ENCODE data around the gene DYRK4.
"Not testable (repeated sequence)": the region's sequence is repeated elsewhere in the genome, so short reads cannot be mapped to it uniquely, and the experiment has no call there.

DYRK4 gene, protein sequence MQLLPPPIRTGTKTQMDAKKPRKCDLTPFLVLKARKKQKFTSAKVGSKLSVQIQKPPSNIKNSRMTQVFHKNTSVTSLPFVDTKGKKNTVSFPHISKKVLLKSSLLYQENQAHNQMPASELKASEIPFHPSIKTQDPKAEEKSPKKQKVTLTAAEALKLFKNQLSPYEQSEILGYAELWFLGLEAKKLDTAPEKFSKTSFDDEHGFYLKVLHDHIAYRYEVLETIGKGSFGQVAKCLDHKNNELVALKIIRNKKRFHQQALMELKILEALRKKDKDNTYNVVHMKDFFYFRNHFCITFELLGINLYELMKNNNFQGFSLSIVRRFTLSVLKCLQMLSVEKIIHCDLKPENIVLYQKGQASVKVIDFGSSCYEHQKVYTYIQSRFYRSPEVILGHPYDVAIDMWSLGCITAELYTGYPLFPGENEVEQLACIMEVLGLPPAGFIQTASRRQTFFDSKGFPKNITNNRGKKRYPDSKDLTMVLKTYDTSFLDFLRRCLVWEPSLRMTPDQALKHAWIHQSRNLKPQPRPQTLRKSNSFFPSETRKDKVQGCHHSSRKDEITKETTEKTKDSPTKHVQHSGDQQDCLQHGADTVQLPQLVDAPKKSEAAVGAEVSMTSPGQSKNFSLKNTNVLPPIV

DNA sequence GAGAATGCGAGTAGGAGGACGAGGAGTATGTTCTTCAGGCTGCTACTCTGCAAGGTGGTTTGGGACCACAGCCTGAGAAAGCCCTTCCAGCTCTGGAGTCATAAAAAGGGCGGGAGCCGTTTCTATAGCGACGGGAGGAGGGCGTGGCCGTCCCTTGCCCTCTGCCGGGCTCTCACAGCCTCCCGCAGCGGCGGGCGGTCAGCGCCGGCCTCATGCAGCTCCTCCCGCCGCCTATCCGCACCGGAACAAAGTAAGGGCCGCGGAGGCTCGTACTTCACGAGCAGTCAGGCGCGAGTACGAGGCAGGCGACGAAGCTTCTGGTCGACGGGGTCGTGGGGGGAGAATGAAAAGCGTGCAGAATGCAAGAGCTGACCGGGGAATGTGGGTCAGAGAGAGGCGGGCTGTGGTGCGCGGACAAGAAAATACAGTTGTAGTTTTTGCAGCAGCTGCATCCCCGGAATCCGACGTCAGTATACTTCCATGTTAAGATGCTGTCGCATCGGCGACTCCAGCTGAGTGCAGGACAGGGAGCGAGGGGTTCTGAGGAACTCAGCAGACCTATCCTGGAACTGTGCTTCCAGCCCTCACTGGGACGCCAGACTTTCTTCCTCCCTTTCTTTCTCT lies at the start of gene DYRK4:
TSS of gene DYRK4 (plus strand) at position 175 of the 624 bp plus-strand sequence. CDS start at position 213, 38 bp downstream.
- peak; percentile 32 to 37 for DNase-seq

DNA sequence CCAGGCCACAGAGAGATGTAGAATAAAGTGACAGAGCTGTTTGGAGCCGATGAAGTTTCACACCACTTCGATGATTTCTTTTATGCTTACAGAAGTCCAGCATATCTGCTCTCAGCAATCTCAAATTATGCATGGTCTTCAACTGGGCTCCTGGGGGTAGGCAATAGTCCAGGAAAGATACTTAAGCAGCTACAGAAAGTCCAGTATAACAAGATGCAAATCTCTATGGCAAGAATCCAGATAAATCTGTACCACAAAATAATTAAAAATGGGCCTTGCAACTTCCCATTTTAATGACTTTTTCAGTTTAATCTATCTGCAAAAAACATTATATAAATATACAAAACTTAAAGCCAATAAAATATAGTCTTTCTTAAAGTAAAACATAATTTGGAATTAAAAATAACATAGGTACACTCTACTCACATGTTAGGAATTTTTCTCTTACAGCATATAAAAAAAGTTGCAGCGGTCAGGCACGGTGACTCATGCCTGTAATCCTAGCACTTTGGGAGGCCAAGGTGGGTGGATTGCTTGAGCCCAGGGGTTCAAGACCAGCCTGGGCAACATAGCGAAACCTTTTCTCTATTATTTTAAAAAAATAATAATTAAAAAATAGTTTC lies 43.8 kb upstream of the DYRK4 start:
- DNase-seq = no peak

DNA sequence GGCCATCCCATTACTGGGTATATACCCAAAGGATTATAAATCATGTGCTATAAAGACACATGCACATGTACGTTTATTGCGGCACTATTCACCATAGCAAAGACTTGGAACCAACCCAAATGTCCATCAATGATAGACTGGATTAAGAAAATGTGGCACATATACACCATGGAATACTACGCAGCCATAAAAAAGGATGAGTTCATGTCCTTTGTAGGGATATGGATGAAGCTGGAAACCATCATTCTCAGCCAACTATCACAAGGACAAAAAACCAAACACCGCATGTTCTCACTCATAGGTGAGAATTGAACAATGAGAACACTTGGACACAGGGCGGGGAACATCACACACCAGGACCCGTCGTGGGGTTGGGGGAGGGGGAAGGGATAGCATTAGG lies 38.6 kb upstream of the DYRK4 start:
- DNase-seq = not testable (repeated sequence)

DNA sequence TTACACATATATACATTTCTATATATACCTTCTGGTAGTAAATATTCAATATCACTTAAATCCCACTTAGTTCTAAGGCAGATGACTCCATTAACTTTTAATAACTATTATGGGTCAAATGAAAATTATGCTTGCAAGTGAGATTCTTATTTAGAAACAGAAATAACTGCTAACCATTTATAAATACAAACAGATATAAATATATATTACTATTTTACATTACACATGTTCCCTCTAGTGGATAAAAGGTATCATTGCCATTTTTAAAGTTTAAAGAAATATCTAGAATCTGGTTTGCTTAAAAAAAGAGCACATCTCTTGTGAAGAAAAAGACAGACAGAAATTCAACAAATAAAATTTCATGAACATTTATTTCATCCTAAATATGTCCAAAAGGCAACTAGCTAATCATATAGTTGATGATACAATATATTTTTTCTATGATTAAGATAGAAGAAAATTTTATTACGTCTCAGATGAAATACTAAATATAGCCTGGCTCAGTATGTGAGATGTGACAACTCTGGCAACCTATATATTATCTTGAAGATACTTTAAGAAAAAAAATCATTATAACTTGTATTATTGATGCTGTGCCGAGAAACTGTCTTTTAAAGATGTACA lies 35.0 kb upstream of the DYRK4 start:
- no peak for DNase-seq

DNA sequence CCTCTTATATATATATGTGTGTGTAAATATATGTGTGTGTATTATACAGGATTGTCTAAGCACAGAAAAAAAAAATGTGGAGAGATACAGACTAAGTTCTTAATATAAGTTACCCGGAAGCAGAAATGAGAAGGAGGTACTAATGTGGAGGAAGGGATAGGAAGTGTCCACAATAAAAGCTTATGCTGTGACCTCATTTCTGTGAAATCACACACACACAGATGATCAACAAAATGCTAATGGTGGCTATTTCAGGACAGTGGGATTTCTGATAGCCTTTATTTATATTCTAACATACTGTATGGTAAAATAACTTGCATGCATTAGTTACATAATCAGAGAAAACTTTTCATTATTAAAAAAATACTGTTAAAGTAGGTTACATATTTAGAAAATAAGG lies 31.8 kb upstream of the DYRK4 start:
- DNase-seq = no peak

DNA sequence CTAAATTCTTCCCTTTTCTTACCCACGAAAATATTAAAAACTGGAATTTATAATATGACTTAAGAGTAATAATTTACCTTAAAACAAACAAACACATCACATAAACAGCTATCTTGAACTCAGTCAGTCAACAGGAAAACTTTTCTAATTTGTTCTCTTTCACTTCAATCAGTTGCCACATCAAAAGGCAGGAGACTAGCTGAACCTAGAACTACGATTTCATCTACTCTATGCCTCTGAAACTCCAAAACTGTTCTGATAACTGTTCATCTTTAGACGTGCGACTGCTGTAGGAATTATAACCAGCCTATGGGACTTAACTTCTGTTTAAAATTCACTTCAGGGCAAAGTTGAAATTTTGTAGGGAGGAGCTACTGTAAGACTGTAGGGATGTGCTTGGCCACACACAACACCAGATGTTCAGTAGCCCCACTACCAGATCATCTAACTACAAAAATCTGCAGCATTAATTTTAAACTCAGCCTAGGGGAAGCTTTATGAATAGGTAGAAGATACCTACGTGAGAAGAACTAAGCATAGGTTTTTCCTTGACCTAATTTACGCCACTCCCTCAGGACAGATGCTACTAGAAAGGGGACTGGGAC lies 30.9 kb upstream of the DYRK4 start:
- DNase-seq = no peak

DNA sequence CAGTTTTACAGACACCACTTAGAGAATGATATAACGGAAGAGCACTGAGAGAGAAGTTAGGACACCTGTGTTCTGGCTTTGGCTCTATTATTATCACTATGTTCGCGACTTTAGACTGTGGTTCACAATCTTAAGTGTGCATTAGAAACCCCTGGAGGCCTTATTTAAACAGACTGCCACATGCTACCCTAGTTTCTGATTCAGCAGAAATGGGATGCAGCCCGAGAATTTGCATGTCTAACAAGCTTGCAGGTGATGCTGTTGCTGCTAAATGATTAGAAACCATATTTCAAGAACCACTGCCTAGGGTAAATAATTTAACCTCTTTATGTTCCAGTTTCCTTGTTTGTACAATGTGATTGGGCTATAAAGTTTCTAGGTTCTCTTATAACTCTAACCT lies 26.9 kb upstream of the DYRK4 start:
- no peak for DNase-seq

DNA sequence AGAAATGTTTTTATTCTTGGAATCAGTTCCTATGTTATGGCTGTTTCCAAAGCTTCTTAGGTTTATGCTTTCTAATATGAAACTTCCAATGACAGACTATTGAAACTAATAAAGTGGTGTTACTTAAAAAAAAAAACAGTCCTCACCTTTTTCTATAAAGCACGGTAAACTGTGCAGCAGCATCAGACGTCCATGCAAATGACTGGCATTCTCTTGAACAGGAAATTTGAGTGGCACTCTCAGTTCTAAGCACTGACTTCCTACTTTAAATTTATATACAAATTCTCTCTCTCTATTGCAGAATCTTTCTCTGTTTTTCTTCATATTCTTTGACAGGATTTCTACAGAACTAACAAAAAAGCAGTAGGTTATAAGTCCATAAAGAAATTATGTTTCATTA lies 26.1 kb upstream of the DYRK4 start:
- no peak for DNase-seq

DNA sequence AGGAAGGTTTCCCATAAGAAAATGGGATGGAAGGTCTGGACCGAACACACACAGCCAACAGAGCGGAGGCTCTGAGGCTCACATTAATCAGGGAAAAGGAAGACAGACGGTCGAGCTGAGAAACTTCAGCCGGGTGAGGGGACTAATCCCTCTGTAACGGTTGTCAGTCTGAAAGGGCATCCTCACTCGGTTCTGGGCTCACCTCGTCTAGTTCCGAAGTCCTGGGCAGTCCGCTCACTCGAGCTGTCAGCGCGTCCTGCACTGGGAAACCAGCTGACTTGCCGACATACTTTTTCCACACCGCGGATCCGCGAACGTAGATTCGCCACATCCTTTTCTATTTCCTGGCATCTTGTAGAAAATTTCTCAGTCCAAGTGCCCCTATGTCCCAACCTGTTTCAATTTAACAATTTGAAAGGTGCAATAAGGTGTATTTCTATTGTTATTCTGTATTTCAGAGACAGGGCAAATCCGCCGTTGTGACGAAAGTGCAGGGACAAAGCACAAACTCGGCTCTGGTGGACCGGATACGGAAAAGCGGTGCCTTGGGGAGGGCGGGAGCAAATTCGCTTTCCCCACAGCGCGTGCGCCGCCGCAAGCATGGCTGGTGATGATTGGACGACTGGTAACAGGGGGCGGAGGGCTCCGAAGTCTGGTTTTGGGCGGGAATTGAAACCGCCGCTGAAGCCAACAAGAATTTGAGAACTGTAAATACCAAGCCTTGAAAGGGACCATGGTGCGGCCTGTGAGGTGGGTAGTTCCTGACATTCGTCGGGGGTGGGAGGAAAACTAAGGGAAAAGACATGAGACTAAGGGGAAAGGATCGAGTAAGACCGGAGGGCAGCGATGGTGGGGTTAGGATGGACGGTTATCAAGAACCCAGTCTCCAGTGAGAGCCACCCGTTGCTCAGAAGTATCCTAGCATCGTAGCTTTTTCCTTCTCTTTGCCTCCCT lies 23.5 kb upstream of the DYRK4 start, which contains the start of gene RAD51AP1:
TSS of gene RAD51AP1 (plus strand) at position 684 of the 954 bp plus-strand sequence. CDS start at position 734, 50 bp downstream.
- peak; percentile 82 to 91 for DNase-seq

DNA sequence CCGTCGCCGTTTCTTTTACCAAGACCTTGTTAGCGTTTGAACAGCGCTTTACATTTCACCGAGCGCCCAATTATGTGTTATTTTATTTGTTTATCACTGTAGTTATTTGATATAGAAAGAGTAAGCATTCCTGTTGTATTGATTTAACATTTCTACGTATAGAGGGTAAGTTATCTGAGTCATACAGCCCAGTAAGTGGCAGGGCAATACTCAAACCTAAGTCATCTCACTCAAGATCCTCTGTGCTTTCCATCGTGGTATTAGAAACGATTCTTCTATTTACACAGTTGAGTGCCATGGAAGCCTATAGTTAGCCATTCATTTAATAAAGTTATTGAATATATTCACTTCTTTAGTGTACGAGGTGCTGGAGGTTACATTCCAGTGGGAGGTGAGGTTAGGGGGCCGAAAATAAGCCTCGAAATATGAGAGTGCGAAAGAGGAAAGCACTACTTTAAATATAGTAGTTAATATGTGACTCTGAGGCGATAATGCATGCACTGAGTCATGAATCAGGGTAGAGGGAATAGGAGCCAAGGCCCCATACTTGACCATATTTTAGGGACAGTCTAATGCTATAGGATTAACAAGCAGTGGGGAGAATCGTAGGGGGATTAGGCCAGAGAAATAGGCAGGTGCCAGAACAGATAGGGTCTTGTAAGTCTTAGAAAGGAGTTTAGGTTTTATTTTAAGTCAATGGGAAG lies 22.7 kb upstream of the DYRK4 start:
- DNase-seq = no peak

DNA sequence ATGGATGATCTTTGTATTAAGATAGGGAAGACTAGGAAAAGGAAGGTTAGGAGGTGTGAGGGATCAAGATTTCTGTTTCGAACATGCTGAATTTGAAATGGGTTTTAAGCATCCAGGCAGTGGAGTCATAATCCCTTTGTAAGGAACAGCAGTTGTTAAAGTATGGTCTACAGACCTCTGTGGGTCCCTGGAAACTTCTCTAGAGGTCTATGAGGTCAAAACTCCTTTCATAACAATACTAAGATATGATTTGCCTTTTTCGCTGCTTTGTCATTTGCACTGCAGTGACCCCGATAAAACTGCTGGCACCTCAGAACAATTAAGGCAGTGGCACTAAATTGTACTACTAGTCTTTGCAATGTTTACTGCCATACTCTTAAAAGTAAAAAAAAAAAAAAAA lies 21.8 kb upstream of the DYRK4 start:
- DNase-seq = no peak

DNA sequence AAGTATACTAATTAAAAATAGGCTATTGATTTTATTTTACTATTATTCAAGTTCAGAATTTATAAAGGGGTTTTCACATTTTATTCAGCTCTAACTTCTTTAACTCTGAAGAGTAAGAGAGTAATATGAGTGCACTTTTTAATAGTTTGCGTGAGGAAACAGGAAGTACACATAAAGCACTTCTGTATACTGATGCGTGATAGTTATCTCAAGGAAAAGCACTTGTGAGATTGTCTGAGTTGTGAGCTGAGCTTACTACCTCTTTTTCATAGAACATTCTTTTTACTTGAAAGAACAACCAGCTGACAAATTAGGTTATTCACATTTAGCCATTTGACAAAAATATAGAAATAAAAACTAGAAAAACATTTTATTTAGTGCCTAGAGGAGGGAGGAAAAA lies 21.4 kb upstream of the DYRK4 start:
- no peak for DNase-seq

DNA sequence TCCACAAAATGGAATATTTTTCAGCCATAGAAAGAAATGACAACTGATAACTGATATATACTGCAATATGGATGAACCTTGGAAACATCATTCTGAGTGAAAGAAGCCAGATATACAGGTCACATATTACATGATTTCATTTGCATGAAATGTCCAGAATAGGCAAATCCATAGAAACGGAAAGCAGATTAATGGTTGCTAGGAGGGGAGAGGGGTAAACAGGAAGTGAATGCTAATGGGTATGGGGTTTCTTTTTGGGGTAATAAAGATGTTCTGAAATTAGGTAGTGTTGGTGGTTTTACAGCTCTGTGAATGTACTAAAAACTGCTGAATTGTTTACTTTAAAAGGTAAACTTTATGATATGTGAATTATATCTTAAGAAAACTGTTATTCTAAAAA lies 16.8 kb upstream of the DYRK4 start:
- no peak for DNase-seq

DNA sequence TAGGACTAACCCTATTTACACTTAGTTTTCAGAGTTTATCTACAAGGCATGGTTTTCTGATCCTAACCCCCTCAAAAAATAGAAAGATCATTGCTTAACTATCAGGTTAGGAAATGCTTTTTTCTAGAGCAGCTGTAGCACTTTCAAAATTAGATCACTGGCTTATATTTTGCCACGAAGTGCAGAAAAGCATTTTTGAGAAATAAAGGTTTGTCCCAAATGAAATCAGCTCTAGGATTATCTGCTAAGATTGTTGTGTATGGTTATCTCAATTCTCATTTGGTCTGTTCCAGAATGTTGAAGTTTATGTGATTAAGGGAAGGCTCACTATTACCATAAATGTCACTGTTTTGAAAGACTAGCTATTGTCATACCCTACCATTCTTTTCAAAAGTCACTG lies 9.8 kb upstream of the DYRK4 start:
- DNase-seq = no peak

DNA sequence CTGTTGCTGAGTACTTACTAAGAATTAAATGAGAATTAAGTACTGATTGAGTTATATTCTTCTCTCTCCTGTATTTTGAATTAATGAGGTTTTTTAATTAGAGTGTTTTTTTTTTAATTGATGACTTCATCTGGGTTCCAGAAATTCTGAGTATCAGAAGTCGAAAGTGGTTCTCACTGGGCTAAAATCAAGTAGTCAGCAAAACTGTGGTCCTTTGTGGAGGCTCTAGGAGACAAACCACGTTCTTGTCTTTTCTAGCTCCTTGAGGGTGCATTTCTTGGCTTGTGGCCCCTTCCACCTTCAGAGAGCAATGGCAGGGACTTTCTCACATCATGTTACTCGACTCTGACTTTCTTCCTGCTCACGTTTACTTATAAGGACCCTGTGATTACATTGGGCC lies 8.1 kb upstream of the DYRK4 start:
- DNase-seq = no peak

DNA sequence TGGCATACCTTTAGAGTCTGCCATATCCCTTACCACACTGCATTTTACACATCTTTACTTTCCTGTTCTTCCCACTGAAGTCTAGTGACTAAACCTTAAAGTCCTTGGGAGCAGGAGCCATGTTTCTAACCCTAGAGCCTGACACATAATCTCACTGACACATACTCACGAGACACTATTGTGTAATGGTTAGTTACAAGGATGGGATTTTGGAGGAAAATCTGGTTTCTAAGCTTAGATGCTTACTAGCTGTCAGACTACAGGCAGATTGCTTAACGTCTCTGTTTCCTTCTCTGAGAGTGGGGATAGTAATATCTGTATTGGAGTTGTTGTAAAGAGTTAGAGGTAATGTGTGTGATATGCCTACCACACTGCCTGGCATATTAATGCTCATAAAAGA lies 6.2 kb upstream of the DYRK4 start:
- no peak for DNase-seq

DNA sequence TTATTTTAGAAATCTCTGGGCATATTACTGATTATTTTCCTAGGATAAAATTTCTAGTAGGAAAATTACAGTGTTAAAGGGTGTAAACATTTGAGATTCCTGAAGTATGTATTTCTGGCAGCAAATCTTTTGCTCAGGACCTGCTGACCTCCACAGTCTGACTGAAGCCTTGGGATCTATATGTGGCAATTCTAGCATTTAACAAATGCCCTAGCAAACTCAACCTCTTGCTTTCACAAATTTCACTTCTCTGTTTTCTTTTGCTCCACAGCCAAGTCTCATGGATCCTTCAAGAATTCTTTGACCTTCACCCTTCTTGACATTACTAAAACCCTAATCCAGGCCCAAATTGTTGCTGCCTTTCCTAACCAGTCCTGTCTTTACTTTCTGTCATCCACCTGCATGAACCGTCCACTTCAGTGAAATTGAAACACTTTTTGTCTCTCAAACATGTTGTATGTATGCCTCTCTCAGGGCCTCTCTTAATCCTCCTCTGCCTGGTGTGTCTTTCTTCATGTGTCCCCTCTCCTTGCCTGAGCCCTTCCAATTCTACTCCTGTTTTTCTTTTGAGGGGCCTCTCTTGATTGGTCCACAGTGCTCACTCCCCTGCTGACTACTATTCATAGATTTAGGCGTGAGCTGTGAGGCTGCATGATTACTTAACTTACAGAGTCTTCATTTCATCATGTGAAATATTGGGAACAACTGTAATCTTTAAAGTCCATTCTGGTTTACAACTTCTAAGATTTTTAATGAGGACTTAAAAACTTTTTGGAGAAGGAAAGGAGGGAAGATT lies 5.1 kb upstream of the DYRK4 start:
- no peak for DNase-seq

DNA sequence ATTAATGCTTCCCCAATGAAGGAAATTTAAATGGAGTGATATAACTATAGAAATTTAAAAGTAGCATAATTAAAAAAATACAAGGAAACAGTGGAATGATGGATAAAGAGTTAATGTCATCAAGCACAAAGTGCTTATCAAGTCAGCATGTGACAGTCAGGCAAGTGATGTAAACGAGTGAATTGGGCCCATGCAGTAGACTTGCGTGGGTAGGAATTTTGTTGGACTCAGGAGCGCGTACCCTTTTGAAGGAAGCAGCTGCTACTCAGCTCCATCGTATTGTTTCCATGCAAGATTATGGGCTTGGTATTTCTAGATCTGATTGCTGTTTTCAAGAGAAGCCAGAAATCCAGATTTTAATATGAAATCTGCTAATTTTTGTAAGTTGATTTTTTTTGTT lies 4.4 kb upstream of the DYRK4 start:
- no peak for DNase-seq

DNA sequence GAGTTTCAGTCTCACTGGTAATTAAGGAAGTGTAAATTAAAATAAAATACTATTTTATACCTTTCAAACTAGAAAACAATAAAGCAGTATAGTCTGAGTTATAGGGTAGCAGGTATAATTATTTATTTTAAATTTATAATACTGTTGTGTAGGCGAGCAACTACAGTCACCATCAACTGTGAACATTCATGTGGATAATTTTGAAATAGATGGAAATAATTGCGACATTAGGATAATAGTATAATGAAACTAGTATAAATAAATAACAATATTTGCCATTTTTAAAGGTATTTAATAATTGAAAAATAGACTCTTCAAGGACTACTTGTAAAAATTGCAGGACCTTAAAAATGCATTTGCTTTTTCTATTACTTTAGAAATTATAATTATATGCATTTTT lies 3.8 kb upstream of the DYRK4 start:
- DNase-seq = no peak

DNA sequence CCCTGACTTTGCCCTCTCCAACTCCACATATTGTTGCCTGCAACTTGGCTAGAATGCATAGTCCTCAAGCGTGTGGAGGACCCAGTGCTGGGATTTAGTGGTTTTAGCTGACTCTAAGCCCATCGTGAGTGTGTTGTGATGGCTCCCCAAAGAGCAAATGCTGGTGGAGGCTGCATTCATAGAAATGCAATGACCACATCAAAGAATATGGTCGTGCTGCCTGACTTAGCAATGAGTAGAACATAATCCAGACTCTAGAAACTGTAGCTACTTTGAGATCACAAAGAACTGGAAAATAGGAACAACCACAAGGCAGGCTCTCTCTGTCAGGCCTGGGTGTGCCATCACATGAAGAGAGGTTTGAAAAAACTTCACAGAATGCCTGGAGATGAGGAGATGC lies 1.3 kb downstream of the DYRK4 start:
- no peak for DNase-seq

Measured in NCI-H187 (cell line).